Measurements from ENCODE around the gene VPS41. TPM values are rescaled to one million over a fixed set of nuclear protein-coding genes. Genes with fewer than 3 reads are reported as not detected.

Gene VPS41
- total and polyA plus RNA-seq, 10 of the 15 experiments (the other 5 are each of a cell fraction or from before 2014, with no cell fraction given): 15.3 to 63.2 (median 47.0) TPM

DNA sequence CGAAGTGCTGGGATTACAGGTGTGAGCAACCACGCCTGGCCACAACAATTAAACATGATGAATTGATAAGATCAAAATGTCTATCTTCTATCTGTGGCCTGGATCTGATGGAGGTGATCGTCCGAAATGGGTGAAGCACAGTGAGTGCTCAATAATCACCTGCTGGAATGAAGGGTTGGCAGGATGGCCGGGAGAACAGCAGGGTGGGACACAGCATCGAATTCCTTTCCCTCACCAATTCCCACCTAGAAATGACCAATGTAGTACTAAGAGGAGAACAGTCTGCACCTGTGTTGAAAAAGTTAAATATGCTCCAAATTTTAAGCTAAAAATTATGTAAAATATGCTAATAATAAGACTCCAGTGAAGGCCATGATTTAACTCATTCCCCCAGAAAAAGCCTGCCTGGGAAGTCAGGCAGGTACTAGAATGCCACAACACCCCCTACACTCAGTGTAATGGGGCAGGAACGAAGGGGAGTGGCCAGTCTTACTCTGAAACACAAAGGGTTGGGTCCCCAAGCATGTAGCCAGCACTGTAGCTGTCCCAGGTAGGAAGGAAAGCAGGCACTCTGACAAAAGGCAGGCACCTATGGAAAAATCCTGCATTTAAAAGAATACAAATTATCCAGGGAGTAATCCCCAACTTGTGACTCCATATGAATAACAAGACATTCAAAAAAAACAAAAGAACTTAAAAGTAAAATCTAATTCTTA, 110.3 kb downstream of the VPS41 start:
- ChIA-PET CTCF (interaction anchor here (0.8 to 1.5 kb wide), 5 partner anchors 10 to 668 kb away, joined by 3 to 8 read pairs (median 3); no protein-coding TSS in a partner anchor), RAD21 (ENCODE audit: unreplicated experiment) (no interaction called here), POLR2A (no interaction called here), SMC1A (ENCODE audit: uncharacterized antibody, unreplicated experiment) (interaction anchor here (0.6 to 1.1 kb wide), 3 partner anchors 9 to 79 kb away, joined by 3 read pairs; no protein-coding TSS in a partner anchor)
- H4K20me1 ChIP-seq (ENCODE audit: control insufficient read depth, insufficient read depth): no peaks in the 10 kb centered on the region
- H3K4me3 ChIP-seq: no peak overlapping the region
- peaks cover 0 to 9% of the 10 kb centered on the region in 2 experiments for H3K36me3 ChIP-seq (ENCODE audit: control insufficient read depth in 2 of 2, insufficient read depth in 2 of 2, low read length in 1 of 2)
- no peak overlapping the region for H3K4me2 ChIP-seq (ENCODE audit: control insufficient read depth, insufficient read depth)
- TF ChIP-seq TBL1XR1 (IDR thresholded peaks at IDR 0.05; ENCODE audit: low read depth, low read length) (no peak), SREBF1 (IDR thresholded peaks at IDR 0.05; ENCODE audit: low read length) (no peak), PML (IDR thresholded peaks at IDR 0.05; ENCODE audit: low read length) (no peak), CHD4 (IDR thresholded peaks at IDR 0.05) (no peak), POLR2AphosphoS2 (IDR thresholded peaks at IDR 0.05; ENCODE audit: low read depth, low read length) (no peak), BCL3 (IDR thresholded peaks at IDR 0.05; ENCODE audit: borderline replicate concordance, insufficient read depth, low read depth, low read length, poor library complexity, severe bottlenecking) (no peak), SMARCA5 (IDR thresholded peaks at IDR 0.05) (no peak), KDM1A (IDR thresholded peaks at IDR 0.05; ENCODE audit: borderline replicate concordance) (no peak), CREB1 (IDR thresholded peaks at IDR 0.05; ENCODE audit: low read depth) (no peak), FOXK2 (IDR thresholded peaks at IDR 0.05) (no peak)
- H3K4me1 ChIP-seq (ENCODE audit: control insufficient read depth, insufficient read depth, low read length): no peaks in the 10 kb centered on the region
- in situ Hi-C loops (cut with MboI): no loop called here
- ATAC-seq: no peak
- H3K9me3 ChIP-seq (replicated peaks; ENCODE audit: control insufficient read depth, insufficient read depth, low read length): no peaks in the 10 kb centered on the region
- 94% methylated on average over 7 of the region's 7 CpGs for WGBS (ENCODE audit: insufficient coverage, insufficient replicate concordance, low lambda C conversion rate, missing lambda C conversion rate)
- DNase-seq (ENCODE audit: low read depth, low spot score): no peak
- no peaks in the 10 kb centered on the region for H3K79me2 ChIP-seq (ENCODE audit: control insufficient read depth, insufficient read depth, low read length)
- intact Hi-C loops (cut with micrococcal nuclease; ENCODE audit: unreplicated experiment): loop anchor here (10.0 kb wide), 1 partner anchor 276 kb away; no protein-coding TSS in a partner anchor
- H3K27ac ChIP-seq (ENCODE audit: control insufficient read depth, insufficient read depth): no peak overlapping the region
- FAIRE-seq: no peak
- H3K9ac ChIP-seq (ENCODE audit: control insufficient read depth, insufficient read depth, low read length): no peak overlapping the region
- no peaks in the 10 kb centered on the region for H3K27me3 ChIP-seq (replicated peaks in 1 of 2; ENCODE audit: control insufficient read depth in 2 of 2, insufficient read depth in 2 of 2, low read length in 1 of 2)
- BruUV-seq (replicated peaks): no TSS peak
- H2AFZ ChIP-seq (ENCODE audit: control insufficient read depth, low read depth, low read length): no peak overlapping the region
